GM23338 (cell line): ENCODE measurements around the gene TMEM178B. TPM values are rescaled to one million over a fixed set of nuclear protein-coding genes. Genes with fewer than 3 reads are reported as not detected.

Experiments
- ATAC-seq: fragments of 200-7000 bp; cut with Tn5 transposase; 3 replicates; pipeline ENCODE4 v1.9.1; 2020
- DNase-seq: peaks from one replicate; pipeline ENCODE4 v3.0.0-alpha.2; 2015; ENCODE audit warnings: low spot score
- H2AFZ ChIP-seq: fragments of 200-600 bp; sonication (generic); 2 replicates; pipeline ENCODE4 v1.8.0; 2016; ENCODE audit warnings: antibody characterized with exemption, mild to moderate bottlenecking, moderate library complexity
- H3F3A ChIP-seq: fragments of 200-600 bp; sonication (generic); replicated peaks from 2 replicates; pipeline ENCODE4 v1.8.0; 2017; ENCODE audit warnings: antibody characterized with exemption, mixed run types, low read depth
- H3K27ac ChIP-seq: fragments of 200-600 bp; sonication (generic); 2 replicates; pipeline ENCODE4 v1.6.1; 2016; ENCODE audit warnings: low read depth
- H3K27me3 ChIP-seq: fragments of 200-600 bp; sonication (generic); 2 replicates; pipeline ENCODE4 v1.8.0; 2016; ENCODE audit warnings: mild to moderate bottlenecking, mixed run types, moderate library complexity; ENCODE audit not compliant: insufficient read depth
- H3K36me3 ChIP-seq: fragments of 200-600 bp; sonication (generic); 2 replicates; pipeline ENCODE4 v1.8.0; 2016; ENCODE audit warnings: mild to moderate bottlenecking; ENCODE audit not compliant: insufficient read depth
- H3K4me1 ChIP-seq: fragments of 200-600 bp; sonication (generic); 2 replicates; pipeline ENCODE4 v1.8.0; 2016; ENCODE audit warnings: mild to moderate bottlenecking, moderate library complexity; ENCODE audit not compliant: insufficient read depth
- H3K4me2 ChIP-seq: fragments of 200-600 bp; sonication (generic); 2 replicates; pipeline ENCODE4 v1.7.1; 2017; ENCODE audit warnings: mixed run types
- H3K4me3 ChIP-seq: fragments of 200-600 bp; sonication (generic); 2 replicates; pipeline ENCODE4 v1.6.1; 2016; ENCODE audit warnings: mixed run types
- H3K79me2 ChIP-seq: fragments of 200-600 bp; sonication (generic); replicated peaks from 2 replicates; pipeline ENCODE4 v1.8.0; 2017; ENCODE audit warnings: mild to moderate bottlenecking; ENCODE audit not compliant: insufficient read depth
- H3K9me2 ChIP-seq: fragments of 200-600 bp; sonication (generic); 2 replicates; pipeline ENCODE4 v1.8.0; 2017; ENCODE audit not compliant: insufficient read depth
- H4K20me1 ChIP-seq: fragments of 200-600 bp; sonication (generic); replicated peaks from 2 replicates; pipeline ENCODE4 v1.8.0; 2017; ENCODE audit warnings: mild to moderate bottlenecking; ENCODE audit not compliant: insufficient read depth
- H3K27ac Mint-ChIP-seq: 2 replicates; pipeline ENCODE4 v1.8.0; 2020; ENCODE audit warnings: inconsistent platforms, mild to moderate bottlenecking, moderate library complexity, mixed read lengths
- H3K27me3 Mint-ChIP-seq: 3 replicates; pipeline ENCODE4 v1.8.0; 2022; ENCODE audit warnings: low read depth, mild to moderate bottlenecking, moderate library complexity, mixed read lengths, inconsistent platforms; ENCODE audit not compliant: insufficient read depth, poor library complexity
- H3K36me3 Mint-ChIP-seq: 3 replicates; pipeline ENCODE4 v1.8.0; 2021; ENCODE audit warnings: low read depth, mild to moderate bottlenecking, inconsistent platforms, moderate library complexity, mixed read lengths
- H3K4me1 Mint-ChIP-seq: 3 replicates; pipeline ENCODE4 v1.8.0; 2020; ENCODE audit warnings: mild to moderate bottlenecking, inconsistent platforms, mixed read lengths
- H3K4me3 Mint-ChIP-seq: 3 replicates; pipeline ENCODE4 v1.8.0; 2021; ENCODE audit warnings: moderate library complexity, mild to moderate bottlenecking, inconsistent platforms, mixed read lengths
- H3K9me3 Mint-ChIP-seq: 3 replicates; pipeline ENCODE4 v1.8.0; 2020; ENCODE audit warnings: moderate library complexity, mild to moderate bottlenecking, inconsistent platforms, mixed read lengths
- EZH2 ChIP-seq: fragments of 200-600 bp; sonication (generic); IDR thresholded peaks from one replicate; pipeline ENCODE4 v1.8.0; 2017; ENCODE audit warnings: antibody characterized with exemption, mild to moderate bottlenecking, low read depth; ENCODE audit not compliant: unreplicated experiment
- EZH2phosphoT487 ChIP-seq: fragments of 200-600 bp; sonication (generic); IDR thresholded peaks from one replicate; pipeline ENCODE4 v1.8.1; 2018; ENCODE audit warnings: antibody characterized with exemption; ENCODE audit not compliant: unreplicated experiment
- JUNB ChIP-seq: IDR thresholded peaks from one replicate; pipeline ENCODE4 v1.6.1; 2016; ENCODE audit warnings: antibody characterized with exemption; ENCODE audit not compliant: unreplicated experiment
- POLR2AphosphoS5 ChIP-seq: IDR thresholded peaks from 2 replicates; pipeline ENCODE4 v1.6.1; 2016; ENCODE audit warnings: antibody characterized with exemption, low read depth
- STAT1 ChIP-seq: IDR thresholded peaks from one replicate; pipeline ENCODE4 v1.6.1; 2016; ENCODE audit warnings: antibody characterized with exemption; ENCODE audit not compliant: unreplicated experiment
- ZNF331 ChIP-seq: fragments of 250-450 bp; sonication (Bioruptor Pico); IDR thresholded peaks from 2 replicates; pipeline ENCODE4 v1.5.0; 2020; ENCODE audit warnings: low read depth, mild to moderate bottlenecking, moderate library complexity
- polyA plus RNA-seq: library from polyadenylated mRNA; unstranded; fragments of >200 nt; fragmentation: Nextera tagmentation; extraction: Ambion mirVana; gene quantifications from 2 replicates; pipeline ENCODE4 v1.2.1, GENCODE V29; 2016
- total RNA-seq: library from RNA; depleted of rRNA; stranded (reverse); fragments of >200 nt; shearing (Covaris generic); gene quantifications from 2 replicates; pipeline ENCODE4 v1.2.3, GENCODE V29; 2014
- TF ChIP-seq, protein P1 (sequence below), 2 experiments: fragments of 200-600 bp in 1 of 2; sonication (generic) in 1 of 2; conservative IDR thresholded peaks; 2 replicates each; pipeline versions ENCODE4 v1.5.1 to v1.6.1; 2016 to 2017; ENCODE audit warnings: antibody characterized with exemption in 2 of 2, low read depth in 2 of 2, mild to moderate bottlenecking in 2 of 2, moderate library complexity in 1 of 2

Gene TMEM178B
- total and polyA plus RNA-seq, 2 experiments from 2014 or later: 4.9 to 15.6 TPM

DNA sequence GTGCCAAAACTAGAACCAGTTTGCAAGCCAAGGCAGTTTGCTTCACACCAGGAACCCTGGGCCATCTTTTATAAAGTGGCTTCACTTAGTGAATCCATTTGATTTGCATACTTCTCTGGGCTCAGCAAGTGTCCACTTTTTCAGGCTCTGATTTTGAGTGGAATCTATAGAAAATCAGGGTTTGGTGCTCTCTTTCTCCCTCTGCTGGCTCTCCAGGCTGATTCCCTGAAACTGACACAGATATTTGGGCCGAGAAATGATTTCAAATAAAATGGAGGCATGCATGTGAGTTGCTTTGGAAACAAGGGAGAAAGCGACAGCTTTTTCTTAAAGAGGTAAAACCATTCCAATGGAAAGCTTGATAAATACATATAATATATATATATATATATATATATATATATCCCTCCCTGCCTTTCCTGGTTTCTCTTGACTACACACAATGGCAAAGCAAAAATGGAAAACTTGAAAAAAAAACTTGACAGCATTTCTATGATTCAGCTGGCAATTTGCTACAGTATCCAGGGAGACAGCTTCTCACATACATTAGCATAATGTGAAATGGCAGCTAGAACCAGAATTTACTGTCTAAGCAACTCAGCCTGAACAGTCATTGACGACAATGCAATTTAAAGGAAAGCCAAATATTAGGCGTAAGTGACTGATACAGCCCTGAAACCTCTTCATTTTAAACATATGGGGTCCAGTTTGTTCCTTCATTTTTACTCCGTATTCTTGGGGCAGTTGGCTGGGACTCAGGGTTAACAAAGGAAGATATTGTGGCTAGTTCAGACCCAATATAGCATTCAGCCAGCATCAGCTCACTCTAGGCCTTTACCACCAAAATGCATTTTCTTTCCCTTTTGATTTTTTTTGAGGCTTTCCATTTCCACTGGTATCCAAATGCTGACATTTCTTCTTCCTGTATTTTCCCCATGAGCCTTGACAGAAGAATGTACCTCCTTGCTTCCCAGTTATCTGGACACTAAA lies 188.5 kb downstream of the TMEM178B start:
- Histone ChIP-seq H3F3A (no peaks in the 10 kb centered on the region), H3K4me3 (no peak overlapping the region), H3K36me3 (no peaks in the 10 kb centered on the region), H3K9me2 (peaks cover 19% of the 10 kb centered on the region; the same call in 1 of the 2 replicates), H3K4me1 (no peaks in the 10 kb centered on the region), H3K79me2 (no peaks in the 10 kb centered on the region; the same call in 1 of the 2 replicates), H4K20me1 (no peaks in the 10 kb centered on the region), H3K27me3 (no peaks in the 10 kb centered on the region), H2AFZ (no peak overlapping the region), H3K27ac (no peak overlapping the region), H3K4me2 (no peak overlapping the region)
- H3K27me3 Mint-ChIP-seq: no peaks in the 10 kb centered on the region
- no peak for TF ChIP-seq ZNF331 (CRISPR knock-in tag)
- TF ChIP-seq, protein P1, sequence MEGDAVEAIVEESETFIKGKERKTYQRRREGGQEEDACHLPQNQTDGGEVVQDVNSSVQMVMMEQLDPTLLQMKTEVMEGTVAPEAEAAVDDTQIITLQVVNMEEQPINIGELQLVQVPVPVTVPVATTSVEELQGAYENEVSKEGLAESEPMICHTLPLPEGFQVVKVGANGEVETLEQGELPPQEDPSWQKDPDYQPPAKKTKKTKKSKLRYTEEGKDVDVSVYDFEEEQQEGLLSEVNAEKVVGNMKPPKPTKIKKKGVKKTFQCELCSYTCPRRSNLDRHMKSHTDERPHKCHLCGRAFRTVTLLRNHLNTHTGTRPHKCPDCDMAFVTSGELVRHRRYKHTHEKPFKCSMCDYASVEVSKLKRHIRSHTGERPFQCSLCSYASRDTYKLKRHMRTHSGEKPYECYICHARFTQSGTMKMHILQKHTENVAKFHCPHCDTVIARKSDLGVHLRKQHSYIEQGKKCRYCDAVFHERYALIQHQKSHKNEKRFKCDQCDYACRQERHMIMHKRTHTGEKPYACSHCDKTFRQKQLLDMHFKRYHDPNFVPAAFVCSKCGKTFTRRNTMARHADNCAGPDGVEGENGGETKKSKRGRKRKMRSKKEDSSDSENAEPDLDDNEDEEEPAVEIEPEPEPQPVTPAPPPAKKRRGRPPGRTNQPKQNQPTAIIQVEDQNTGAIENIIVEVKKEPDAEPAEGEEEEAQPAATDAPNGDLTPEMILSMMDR (conservative IDR thresholded peaks at IDR 0.05; ENCODE audit: low read depth in 2 of 2): peak; percentile 63 to 68
- H3K4me3 Mint-ChIP-seq: no peak overlapping the region
- no peak overlapping the region for H3K27ac Mint-ChIP-seq
- H3K9me3 Mint-ChIP-seq: 0 out of 3 replicates have a peak, but pooled peaks cover 2% of the 10 kb centered on the region
- H3K36me3 Mint-ChIP-seq: peaks cover 7% of the 10 kb centered on the region; the same call in 1 of the 3 replicates
- DNase-seq (peak; percentile 57), ATAC-seq (peak; percentile 30; the same call in 2 of the 3 replicates)
- H3K4me1 Mint-ChIP-seq: peaks cover 8% of the 10 kb centered on the region; the same call in 2 of the 3 replicates

DNA sequence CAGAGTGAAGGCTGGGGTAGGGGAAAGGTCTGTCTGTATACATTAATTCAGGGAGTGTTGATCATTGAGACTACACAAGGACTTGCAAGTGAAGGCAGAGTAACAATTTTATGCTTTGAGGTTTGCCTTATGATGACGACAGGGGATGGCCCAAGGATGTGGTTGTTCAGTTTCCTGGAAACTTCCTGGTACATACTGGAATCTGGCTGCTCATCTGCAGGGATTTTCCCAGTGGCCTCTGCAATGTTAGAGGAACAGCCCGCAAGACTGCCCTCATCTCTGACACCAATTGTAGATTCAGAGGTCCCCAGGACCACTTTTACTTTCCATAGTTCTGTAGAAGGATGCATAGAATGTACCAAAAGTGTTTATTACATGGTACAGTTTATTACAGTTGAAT lies 189.6 kb downstream of the TMEM178B start:
- Mint-ChIP-seq H3K27me3 (no peaks in the 10 kb centered on the region), H3K27ac (no peak overlapping the region), H3K36me3 (peaks cover 5% of the 10 kb centered on the region; the same call in 1 of the 3 replicates), H3K4me1 (peaks cover 8% of the 10 kb centered on the region; the same call in 2 of the 3 replicates), H3K9me3 (0 out of 3 replicates have a peak, but pooled peaks cover under 1% of the 10 kb centered on the region), H3K4me3 (no peak overlapping the region)
- no peak overlapping the region for H3K4me3 ChIP-seq
- no peak for TF ChIP-seq JUNB
- no peak overlapping the region for H2AFZ ChIP-seq
- ATAC-seq: no peak
- no peaks in the 10 kb centered on the region for H3K36me3 ChIP-seq
- no peaks in the 10 kb centered on the region for H3K27me3 ChIP-seq
- no peaks in the 10 kb centered on the region for H3K4me1 ChIP-seq
- no peaks in the 10 kb centered on the region for H4K20me1 ChIP-seq
- no peak overlapping the region for H3K4me2 ChIP-seq
- no peaks in the 10 kb centered on the region; the same call in 1 of the 2 replicates for H3K79me2 ChIP-seq
- H3K9me2 ChIP-seq: peaks cover 19% of the 10 kb centered on the region; the same call in 1 of the 2 replicates
- no peak for DNase-seq
- H3K27ac ChIP-seq: no peak overlapping the region
- no peaks in the 10 kb centered on the region for H3F3A ChIP-seq

GRCh38 chr7:141263983-141264382 lies 190.1 kb downstream of the TMEM178B start:
- no peak overlapping the region for H3K4me2 ChIP-seq
- no peaks in the 10 kb centered on the region for H3K4me1 ChIP-seq
- no peaks in the 10 kb centered on the region for H3K36me3 ChIP-seq
- H2AFZ ChIP-seq: no peak overlapping the region
- no peaks in the 10 kb centered on the region for H3K27me3 Mint-ChIP-seq
- H3K36me3 Mint-ChIP-seq: peaks cover under 1% of the 10 kb centered on the region; the same call in 1 of the 3 replicates
- H3K27ac ChIP-seq: no peak overlapping the region
- no peaks in the 10 kb centered on the region for H3F3A ChIP-seq
- H3K79me2 ChIP-seq: no peaks in the 10 kb centered on the region; the same call in 1 of the 2 replicates
- no peaks in the 10 kb centered on the region for H3K27me3 ChIP-seq
- DNase-seq: no peak
- no peak for ATAC-seq
- no peak overlapping the region for H3K27ac Mint-ChIP-seq
- H3K9me2 ChIP-seq: peaks cover 19% of the 10 kb centered on the region; the same call in 1 of the 2 replicates
- no peak overlapping the region for H3K4me3 Mint-ChIP-seq
- no peaks in the 10 kb centered on the region for H4K20me1 ChIP-seq
- H3K4me3 ChIP-seq: no peak overlapping the region
- no peaks in the 10 kb centered on the region for H3K9me3 Mint-ChIP-seq
- H3K4me1 Mint-ChIP-seq: peaks cover 8% of the 10 kb centered on the region; the same call in 2 of the 3 replicates
- TF ChIP-seq, protein P1 (conservative IDR thresholded peaks at IDR 0.05; ENCODE audit: low read depth in 2 of 2): no peak
- TF ChIP-seq STAT1 (no peak), POLR2AphosphoS5 (no peak), EZH2phosphoT487 (no peak), EZH2 (no peak), ZNF331 (CRISPR knock-in tag) (no peak)
